HEK293T (cell line): ENCODE data around the gene TMPRSS5.
A peak's percentile ranks its signal among the peaks of the same experiment; 100 is the strongest.

ENCODE experiments used
- ARNT ChIP-seq: fragments of 450-650 bp; IDR thresholded peaks from 2 replicates; pipeline ENCODE4 v1.6.1; 2017; ENCODE audit warnings: mild to moderate bottlenecking
- FOXA1 ChIP-seq: fragments of 450-650 bp; IDR thresholded peaks from 2 replicates; pipeline ENCODE4 v1.6.1; 2016; ENCODE audit warnings: mild to moderate bottlenecking
- FOXK2 ChIP-seq: fragments of 450-650 bp; IDR thresholded peaks from 2 replicates; pipeline ENCODE4 v1.6.1; 2016; ENCODE audit warnings: mild to moderate bottlenecking
- LEF1 ChIP-seq: fragments of 450-650 bp; IDR thresholded peaks from 2 replicates; pipeline ENCODE4 v1.6.1; 2017; ENCODE audit warnings: mild to moderate bottlenecking, borderline replicate concordance
- NFRKB ChIP-seq: fragments of 450-650 bp; IDR thresholded peaks from 2 replicates; pipeline ENCODE4 v1.6.1; 2016; ENCODE audit warnings: mild to moderate bottlenecking, moderate library complexity
- TARDBP ChIP-seq: fragments of 450-650 bp; IDR thresholded peaks from 2 replicates; pipeline ENCODE4 v1.6.1; 2016

- no peak for TF ChIP-seq NFRKB
- no peak; the same call in 1 of the 2 replicates for TF ChIP-seq FOXK2
- no peak for TF ChIP-seq FOXA1
- 0 out of 2 replicates have a peak, but pooled peaks have one; percentile 40 for TF ChIP-seq LEF1
- no peak for TF ChIP-seq TARDBP
- TF ChIP-seq ARNT, result 0 out of 2 replicates have a peak, but pooled peaks have one; percentile 9
These were observed 41.8 kb downstream of the TMPRSS5 start for GRCh38 chr11:113664069-113664980.
